ENCODE results near the gene CROT.
A peak's percentile ranks its signal among the peaks of the same experiment; 100 is the strongest.

CROT gene, protein sequence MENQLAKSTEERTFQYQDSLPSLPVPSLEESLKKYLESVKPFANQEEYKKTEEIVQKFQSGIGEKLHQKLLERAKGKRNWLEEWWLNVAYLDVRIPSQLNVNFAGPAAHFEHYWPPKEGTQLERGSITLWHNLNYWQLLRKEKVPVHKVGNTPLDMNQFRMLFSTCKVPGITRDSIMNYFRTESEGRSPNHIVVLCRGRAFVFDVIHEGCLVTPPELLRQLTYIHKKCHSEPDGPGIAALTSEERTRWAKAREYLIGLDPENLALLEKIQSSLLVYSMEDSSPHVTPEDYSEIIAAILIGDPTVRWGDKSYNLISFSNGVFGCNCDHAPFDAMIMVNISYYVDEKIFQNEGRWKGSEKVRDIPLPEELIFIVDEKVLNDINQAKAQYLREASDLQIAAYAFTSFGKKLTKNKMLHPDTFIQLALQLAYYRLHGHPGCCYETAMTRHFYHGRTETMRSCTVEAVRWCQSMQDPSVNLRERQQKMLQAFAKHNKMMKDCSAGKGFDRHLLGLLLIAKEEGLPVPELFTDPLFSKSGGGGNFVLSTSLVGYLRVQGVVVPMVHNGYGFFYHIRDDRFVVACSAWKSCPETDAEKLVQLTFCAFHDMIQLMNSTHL

GRCh38 chr7:87345166-87345927 lies at the start of gene CROT:
Gene CROT (plus strand): TSS chr7:87345664. CDS start chr7:87349069, 3,405 bp downstream.
- no peak for TF ChIP-seq CTCF (conservative IDR thresholded peaks at IDR 0.05)
- peak; percentile 80 for TF ChIP-seq ZFX (IDR thresholded peaks at IDR 0.05)
- H3K27ac ChIP-seq = peak within 1 kb of the TSS; percentile 81

GRCh38 chr7:87300756-87301155 lies 44.7 kb upstream of the CROT start:
- TF ChIP-seq ZFX (IDR thresholded peaks at IDR 0.05) (no peak), CTCF (conservative IDR thresholded peaks at IDR 0.05) (no peak)
- no peak overlapping the region for H3K27ac ChIP-seq

- H3K27ac ChIP-seq = no peak overlapping the region
- TF ChIP-seq CTCF (conservative IDR thresholded peaks at IDR 0.05) (no peak), ZFX (IDR thresholded peaks at IDR 0.05) (no peak)
These were observed 34.6 kb upstream of the CROT start for GRCh38 chr7:87310790-87311419.

- H3K27ac ChIP-seq = no peak overlapping the region
- TF ChIP-seq ZFX (IDR thresholded peaks at IDR 0.05) = no peak
- peak; percentile 100 for TF ChIP-seq CTCF (conservative IDR thresholded peaks at IDR 0.05)
These were observed 33.1 kb upstream of the CROT start for GRCh38 chr7:87312215-87312865.

GRCh38 chr7:87316097-87316700 lies 29.3 kb upstream of the CROT start:
- peak overlapping the region; percentile 38 for H3K27ac ChIP-seq
- TF ChIP-seq CTCF (conservative IDR thresholded peaks at IDR 0.05) (no peak), ZFX (IDR thresholded peaks at IDR 0.05) (no peak)

- peak overlapping the region; percentile 58 for H3K27ac ChIP-seq
- no peak for TF ChIP-seq CTCF (conservative IDR thresholded peaks at IDR 0.05)
These were observed 28.5 kb upstream of the CROT start for GRCh38 chr7:87316846-87317552.

Measured in C4-2B (cell line).